Stimulated activated CD8-positive, alpha-beta memory T cell treated with anti-CD3 and anti-CD28 coated beads, Interleukin-4, amount 100 ng/mL, for 48 hours (primary cell): Measurements from ENCODE around the gene UST.

Experiments
- DNase-seq: peaks from one replicate; pipeline ENCODE4 v3.0.0-alpha.2; 2020

The UST gene

GRCh38 chr6:148746363-148747144 lies at the start of gene UST:
Gene UST (plus strand): TSS chr6:148747030. CDS start chr6:148747431, 401 bp downstream.
- peak; percentile 68 for DNase-seq

GRCh38 chr6:148697895-148698440 lies 48.9 kb upstream of the UST start:
- no peak for DNase-seq

GRCh38 chr6:148698671-148699180 lies 48.1 kb upstream of the UST start:
- DNase-seq = no peak

GRCh38 chr6:148700047-148700715 lies 46.6 kb upstream of the UST start:
- no peak for DNase-seq

GRCh38 chr6:148700741-148701311 lies 46.0 kb upstream of the UST start:
- no peak for DNase-seq

DNA sequence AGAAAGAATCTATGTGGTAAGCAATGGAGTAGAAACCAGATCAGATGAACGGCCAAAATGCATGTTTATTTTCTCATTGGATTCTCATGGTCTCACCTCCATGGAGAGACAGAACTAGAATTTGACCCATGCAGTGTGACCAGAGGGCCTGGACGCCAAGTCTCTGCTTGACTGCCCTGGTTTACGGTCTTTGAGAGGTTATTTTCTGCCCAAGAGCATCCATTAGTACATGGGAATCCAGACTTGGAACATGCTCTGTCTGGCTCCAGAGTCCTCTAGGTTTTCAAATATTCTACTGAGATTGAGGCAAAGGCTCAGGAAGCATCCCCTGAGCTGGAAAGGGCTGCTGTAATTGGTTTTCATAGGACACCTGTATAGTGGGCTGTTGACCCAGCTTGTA lies 45.5 kb upstream of the UST start:
- DNase-seq = no peak

GRCh38 chr6:148703900-148704299 lies 42.9 kb upstream of the UST start:
- no peak for DNase-seq

GRCh38 chr6:148704400-148705246 lies 42.2 kb upstream of the UST start:
- no peak for DNase-seq

GRCh38 chr6:148708707-148709106 lies 38.1 kb upstream of the UST start:
- DNase-seq = no peak

DNA sequence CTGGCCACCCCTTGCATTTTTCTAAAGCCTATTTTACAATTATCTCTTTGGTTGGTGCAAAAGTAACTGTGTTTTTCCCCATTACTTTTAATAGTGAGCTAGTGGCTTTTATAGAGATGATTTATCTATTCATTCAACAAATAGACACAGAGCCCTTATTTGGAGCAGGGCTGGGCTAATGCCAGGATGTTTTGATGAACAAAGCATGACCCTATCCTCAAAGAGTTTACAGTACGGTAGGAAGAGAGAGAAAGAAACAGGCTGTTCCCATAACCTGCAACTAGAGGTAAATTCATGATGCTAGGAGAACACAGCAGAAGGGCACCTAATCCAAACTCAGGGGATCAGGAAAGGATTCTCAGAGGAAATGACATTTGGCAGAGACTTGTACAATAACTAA lies 37.3 kb upstream of the UST start:
- DNase-seq = no peak

DNA sequence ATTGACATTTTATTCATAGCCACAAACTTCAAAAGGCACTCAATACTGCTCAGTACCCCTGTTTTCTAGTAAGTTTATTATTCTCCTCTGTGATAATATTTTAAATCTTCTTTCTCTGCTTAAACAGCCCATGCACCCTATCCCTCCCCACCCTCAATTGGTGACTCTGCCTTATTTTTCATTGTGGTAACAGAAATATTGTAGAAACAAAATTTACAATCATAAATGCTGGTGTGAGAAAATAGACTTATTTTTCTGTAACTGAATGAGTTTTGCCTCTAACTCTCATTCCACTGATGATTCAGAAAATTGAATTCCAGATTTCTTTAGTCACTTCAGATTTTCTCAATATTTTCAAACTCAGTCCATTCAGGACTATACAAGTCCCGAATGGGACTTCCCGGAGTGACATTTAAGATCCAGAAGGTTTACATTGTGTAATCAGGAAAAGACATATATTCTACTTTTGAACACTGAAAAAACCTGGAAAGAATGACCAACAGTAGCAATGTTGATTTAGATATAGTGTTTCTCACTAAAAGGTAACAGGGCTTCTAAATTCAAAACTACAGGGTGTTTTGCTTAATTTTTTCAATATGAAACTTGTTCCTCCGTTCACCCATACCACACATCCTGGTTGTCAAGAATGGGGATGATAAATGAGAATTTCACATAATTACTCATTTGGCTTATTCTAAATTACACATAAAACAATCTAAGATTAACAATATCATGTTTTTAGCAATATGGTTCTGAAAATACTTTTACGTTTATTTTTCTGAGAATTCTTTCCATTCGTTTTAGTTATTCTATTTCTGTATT lies 34.8 kb upstream of the UST start:
- DNase-seq = no peak

- DNase-seq = no peak
Measured at GRCh38 chr6:148713033-148713738, 33.6 kb upstream of the UST start.

DNA sequence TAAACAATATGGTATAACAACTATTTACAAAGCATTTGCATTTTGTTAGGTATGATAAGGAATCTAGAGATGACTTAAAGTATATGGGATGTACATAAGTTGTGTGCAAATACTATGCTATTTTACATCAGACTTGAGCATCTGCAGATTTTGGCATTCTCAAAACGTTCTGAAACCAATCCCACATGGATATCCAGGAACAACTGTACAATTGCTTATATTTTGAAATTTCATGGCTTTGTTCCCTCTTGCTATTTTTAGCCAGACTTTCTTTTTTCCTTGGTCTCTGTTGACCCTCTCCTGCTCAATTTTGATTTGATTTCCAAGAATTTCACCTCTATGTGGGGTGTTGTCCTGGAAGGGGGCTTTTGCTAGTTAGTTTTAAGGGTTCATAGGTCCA lies 32.9 kb upstream of the UST start:
- no peak for DNase-seq

DNA sequence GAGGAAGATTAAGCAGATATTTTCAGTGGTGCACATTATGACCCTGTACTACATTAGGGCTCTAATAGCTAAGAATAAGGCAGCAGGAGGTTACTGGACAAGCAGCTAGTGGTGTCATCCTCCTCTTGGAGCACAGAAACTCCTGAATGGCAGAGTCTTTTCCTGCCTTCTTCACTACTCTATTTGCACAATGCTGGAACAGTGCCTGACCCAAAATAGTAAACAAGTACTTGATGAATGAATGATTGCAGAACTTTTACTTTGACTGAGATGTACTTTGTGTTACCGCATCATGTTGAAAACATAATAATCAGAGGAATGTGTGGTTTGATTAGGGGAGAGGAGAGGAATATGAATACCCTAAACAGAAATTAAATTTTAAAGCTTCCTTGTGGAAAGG lies 30.0 kb upstream of the UST start:
- DNase-seq = no peak

DNA sequence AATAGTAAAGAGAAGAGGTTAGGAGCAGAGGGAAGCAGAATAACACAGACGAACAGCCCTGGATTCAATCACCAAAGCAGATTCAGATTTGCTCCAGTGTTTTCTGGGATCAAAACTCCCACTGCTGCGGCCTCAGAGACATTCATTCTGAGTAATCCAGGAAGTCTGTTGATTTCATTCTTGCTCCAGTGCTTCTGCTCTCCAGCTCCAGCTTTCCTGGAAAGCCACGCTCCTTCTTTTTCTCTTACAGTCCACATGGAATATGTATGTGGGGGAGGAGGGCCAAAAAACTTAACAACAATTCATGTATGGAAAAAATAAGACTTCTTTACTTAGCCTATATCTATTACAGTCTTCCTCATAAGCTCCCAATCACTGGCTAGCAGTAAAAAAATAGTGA lies 26.4 kb upstream of the UST start:
- DNase-seq = no peak

GRCh38 chr6:148720897-148721296 lies 25.9 kb upstream of the UST start:
- DNase-seq = no peak

GRCh38 chr6:148723484-148723883 lies 23.3 kb upstream of the UST start:
- DNase-seq = no peak

DNA sequence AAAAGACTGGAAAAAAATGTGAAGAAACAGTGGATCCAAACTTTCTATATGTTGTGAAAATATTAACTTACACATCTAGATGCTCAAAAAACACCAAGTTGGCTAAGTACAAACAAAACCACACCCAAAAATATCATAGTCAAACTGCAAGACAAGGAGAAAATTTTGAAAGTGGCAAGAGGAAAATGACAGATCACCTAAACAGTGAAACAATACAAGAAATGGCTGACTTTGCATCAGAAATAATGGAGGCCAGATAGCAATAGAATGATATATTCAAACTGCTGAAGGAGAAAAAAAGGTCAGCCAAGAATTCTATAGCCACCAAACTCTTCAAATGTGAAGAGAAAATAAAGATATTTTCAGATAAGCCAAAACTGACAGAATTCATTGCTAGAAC lies 22.4 kb upstream of the UST start:
- no peak for DNase-seq

GRCh38 chr6:148727104-148727503 lies 19.7 kb upstream of the UST start:
- DNase-seq = no peak

DNA sequence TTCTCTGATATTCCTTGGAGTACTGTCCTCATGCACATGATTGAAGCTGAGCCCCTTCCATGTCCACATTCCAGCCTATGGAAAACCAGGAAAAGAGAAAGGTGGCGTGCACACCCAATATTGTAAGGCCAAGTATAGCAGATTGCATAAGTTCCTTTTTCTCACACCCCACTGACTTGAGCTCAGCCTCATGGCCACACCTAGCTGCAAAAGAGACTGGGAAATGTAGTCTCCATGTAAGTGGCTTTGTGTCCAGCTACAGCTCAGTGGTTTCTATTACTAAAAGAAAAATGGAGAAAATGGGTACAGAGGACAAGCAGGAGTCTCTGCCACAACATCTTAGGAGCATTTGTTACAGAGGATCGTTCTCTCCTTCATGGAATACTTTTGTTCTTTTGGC lies 10.8 kb upstream of the UST start:
- DNase-seq = no peak

- no peak for DNase-seq
Measured at GRCh38 chr6:148736774-148737412, 9.9 kb upstream of the UST start.
